ENCODE measurements around the gene PGAM1.
"Not testable (repeated sequence)": the region's sequence is repeated elsewhere in the genome, so short reads cannot be mapped to it uniquely, and the experiment has no call there.

DNA sequence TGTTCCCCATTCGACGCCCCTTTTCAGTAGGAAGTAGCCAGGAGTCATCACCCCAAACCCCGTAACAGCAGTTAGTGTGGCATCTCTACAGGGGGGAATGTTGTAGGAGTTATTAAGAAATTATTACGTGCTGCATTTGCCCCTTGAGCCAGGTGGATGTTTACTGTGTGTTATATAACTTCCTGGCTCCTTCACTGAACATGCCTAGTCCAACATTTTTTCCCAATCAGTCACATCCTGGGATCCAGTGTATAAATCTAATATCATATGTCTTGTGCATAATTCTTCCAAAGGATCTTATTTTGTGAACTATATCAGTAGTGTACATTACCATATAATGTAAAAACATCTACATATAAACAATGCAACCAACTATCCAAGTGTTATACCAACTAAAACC is 53.4 kb downstream of the PGAM1 start:
- TF ChIP-seq POLR2A, CTCF (IDR thresholded peaks at IDR 0.05): not testable (repeated sequence)

All from lower leg skin (tissue), 3 donors.